K562 (cell line): ENCODE measurements around the gene ICAM2. TPM values are rescaled to one million over a fixed set of nuclear protein-coding genes. Genes with fewer than 3 reads are reported as not detected.
A peak's percentile ranks its signal among the peaks of the same experiment; 100 is the strongest.

Experiments
- C11orf30 ChIP-seq: fragments of 450-650 bp; IDR thresholded peaks from 2 replicates; pipeline ENCODE4 v1.6.1; 2016; ENCODE audit warnings: low read depth, mild to moderate bottlenecking
- CBFA2T3 ChIP-seq: fragments of 450-650 bp; IDR thresholded peaks from 2 replicates; pipeline ENCODE4 v1.6.1; 2017
- HDAC1 ChIP-seq, 2 experiments: fragments of 450-650 bp; IDR thresholded peaks; 2 replicates each; pipeline ENCODE4 v1.6.1; 2016 to 2017; ENCODE audit warnings: inconsistent platforms in 1 of 2, mild to moderate bottlenecking in 1 of 2, moderate library complexity in 1 of 2
- L3MBTL2 ChIP-seq: fragments of 450-650 bp; IDR thresholded peaks from 2 replicates; pipeline ENCODE4 v1.6.1; 2016; ENCODE audit warnings: mild to moderate bottlenecking, moderate library complexity
- MAFG ChIP-seq: fragments of 450-650 bp; conservative IDR thresholded peaks from 2 replicates; pipeline ENCODE4 v1.6.1; 2016; ENCODE audit warnings: missing genetic modification characterization, missing compliant biosample characterization
- MLLT1 ChIP-seq, 2 experiments: fragments of 450-650 bp; IDR thresholded peaks; 2 replicates each; pipeline ENCODE4 v1.6.1; 2016
- MTA1 ChIP-seq: fragments of 450-650 bp; IDR thresholded peaks from 2 replicates; pipeline ENCODE4 v1.6.1; 2017; ENCODE audit warnings: borderline replicate concordance
- NCOR1 ChIP-seq: fragments of 450-650 bp; IDR thresholded peaks from 2 replicates; pipeline ENCODE4 v1.6.1; 2016; ENCODE audit warnings: mild to moderate bottlenecking, moderate library complexity
- NEUROD1 ChIP-seq: fragments of 150-350 bp; IDR thresholded peaks from 2 replicates; pipeline ENCODE4 v1.6.1; 2014; ENCODE audit warnings: borderline replicate concordance, low read length, low read depth; ENCODE audit not compliant: partially characterized antibody
- SMARCE1 ChIP-seq: fragments of 450-650 bp; IDR thresholded peaks from 2 replicates; pipeline ENCODE4 v1.7.1; 2016; ENCODE audit warnings: mild to moderate bottlenecking
- YBX1 ChIP-seq: fragments of 450-650 bp; IDR thresholded peaks from 2 replicates; pipeline ENCODE4 v1.7.1; 2016; ENCODE audit warnings: mild to moderate bottlenecking
- ZFX ChIP-seq: sonication (generic); formaldehyde crosslinking; IDR thresholded peaks from 2 replicates; pipeline ENCODE4 v1.8.0; 2022; ENCODE audit warnings: mild to moderate bottlenecking, missing genetic modification reagents, moderate library complexity
- ZNF41 ChIP-seq: fragments of 250-450 bp; sonication (Bioruptor Pico); conservative IDR thresholded peaks from 2 replicates; pipeline ENCODE4 v1.4.0; 2020; ENCODE audit warnings: mild to moderate bottlenecking
- ZNF584 ChIP-seq: fragments of 200-800 bp; sonication (Bioruptor generic); IDR thresholded peaks from 2 replicates; pipeline ENCODE4 v1.6.1; 2016; ENCODE audit warnings: low read depth, mild to moderate bottlenecking, missing genetic modification characterization, missing compliant biosample characterization
- polyA plus RNA-seq, 8 experiments: library from polyadenylated mRNA; depleted of rRNA in 4 of 8; stranded (reverse) in 5 of 8; unstranded in 3 of 8; fragments of >200 nt; fragmentation: Nextera tagmentation in 2 of 8; fragmentation: Illumina TruSeq in 1 of 8; extraction: Ambion mirVana in 2 of 8; extraction: Trizol in 1 of 8; gene quantifications; 2 replicates each; pipeline versions ENCODE4 v1.2.1 to v1.2.3, GENCODE V29; 2011 to 2014; ENCODE audit warnings: inconsistent platforms in 1 of 8, missing spikeins in 1 of 8
- total RNA-seq, 7 experiments: library from RNA; depleted of rRNA in 6 of 7; stranded (reverse); fragments of >200 nt in 6 of 7; fragmentation: Illumina TruSeq in 2 of 7; extraction: Trizol in 2 of 7; gene quantifications; 2 replicates each; pipeline versions ENCODE4 v1.2.1 to v1.2.3, GENCODE V29; 2011 to 2021; ENCODE audit warnings: low replicate concordance in 1 of 7
- TF ChIP-seq, protein P1 (sequence below): sonication (generic); formaldehyde crosslinking; IDR thresholded peaks from 2 replicates; pipeline ENCODE4 v1.8.0; 2023; ENCODE audit warnings: mild to moderate bottlenecking, missing genetic modification reagents
- TF ChIP-seq, protein P2 (sequence below), 2 experiments: IDR thresholded peaks in 1 of 2; conservative IDR thresholded peaks in 1 of 2; 2 replicates each; pipeline ENCODE4 v1.6.1; 2016; ENCODE audit warnings: low read depth in 2 of 2, mild to moderate bottlenecking in 1 of 2, missing compliant biosample characterization in 1 of 2, missing genetic modification characterization in 1 of 2, moderate library complexity in 1 of 2
- TF ChIP-seq, protein P3 (sequence below): fragments of 250-450 bp; sonication (Bioruptor Pico); IDR thresholded peaks from 2 replicates; pipeline ENCODE4 v1.4.0; 2020; ENCODE audit warnings: mild to moderate bottlenecking, moderate library complexity, borderline replicate concordance

ICAM2 gene
- total and polyA plus RNA-seq, 9 of the 15 experiments (the other 6 are each of a cell fraction or from before 2014, with no cell fraction given), result 37.9 to 89.4 (median 60.6) TPM

GRCh38 chr17:64024215-64024654 is 3.8 kb upstream of the ICAM2 start (continued):
- TF ChIP-seq L3MBTL2 (peak; percentile 69), MTA1 (peak; percentile 90), MAFG (tag) (peak; percentile 82), MLLT1 (IDR thresholded peaks at IDR 0.05) (0 out of 4 replicates have a peak, but pooled peaks of 1 of the 2 experiments have one; percentile 56), NCOR1 (peak; percentile 85), HDAC1 (IDR thresholded peaks at IDR 0.05) (peak in 1 of 2 experiments; percentile 48; a peak in 1 of 4 replicates), NEUROD1 (peak; percentile 60), SMARCE1 (peak; percentile 96), ZFX (CRISPR knock-in tag) (peak; percentile 54), ZNF41 (no peak), YBX1 (no peak), CBFA2T3 (peak; percentile 88), C11orf30 (peak; percentile 88), ZNF584 (CRISPR knock-in tag) (peak; percentile 64; the same call in 1 of the 2 replicates)
- TF ChIP-seq, protein P1, sequence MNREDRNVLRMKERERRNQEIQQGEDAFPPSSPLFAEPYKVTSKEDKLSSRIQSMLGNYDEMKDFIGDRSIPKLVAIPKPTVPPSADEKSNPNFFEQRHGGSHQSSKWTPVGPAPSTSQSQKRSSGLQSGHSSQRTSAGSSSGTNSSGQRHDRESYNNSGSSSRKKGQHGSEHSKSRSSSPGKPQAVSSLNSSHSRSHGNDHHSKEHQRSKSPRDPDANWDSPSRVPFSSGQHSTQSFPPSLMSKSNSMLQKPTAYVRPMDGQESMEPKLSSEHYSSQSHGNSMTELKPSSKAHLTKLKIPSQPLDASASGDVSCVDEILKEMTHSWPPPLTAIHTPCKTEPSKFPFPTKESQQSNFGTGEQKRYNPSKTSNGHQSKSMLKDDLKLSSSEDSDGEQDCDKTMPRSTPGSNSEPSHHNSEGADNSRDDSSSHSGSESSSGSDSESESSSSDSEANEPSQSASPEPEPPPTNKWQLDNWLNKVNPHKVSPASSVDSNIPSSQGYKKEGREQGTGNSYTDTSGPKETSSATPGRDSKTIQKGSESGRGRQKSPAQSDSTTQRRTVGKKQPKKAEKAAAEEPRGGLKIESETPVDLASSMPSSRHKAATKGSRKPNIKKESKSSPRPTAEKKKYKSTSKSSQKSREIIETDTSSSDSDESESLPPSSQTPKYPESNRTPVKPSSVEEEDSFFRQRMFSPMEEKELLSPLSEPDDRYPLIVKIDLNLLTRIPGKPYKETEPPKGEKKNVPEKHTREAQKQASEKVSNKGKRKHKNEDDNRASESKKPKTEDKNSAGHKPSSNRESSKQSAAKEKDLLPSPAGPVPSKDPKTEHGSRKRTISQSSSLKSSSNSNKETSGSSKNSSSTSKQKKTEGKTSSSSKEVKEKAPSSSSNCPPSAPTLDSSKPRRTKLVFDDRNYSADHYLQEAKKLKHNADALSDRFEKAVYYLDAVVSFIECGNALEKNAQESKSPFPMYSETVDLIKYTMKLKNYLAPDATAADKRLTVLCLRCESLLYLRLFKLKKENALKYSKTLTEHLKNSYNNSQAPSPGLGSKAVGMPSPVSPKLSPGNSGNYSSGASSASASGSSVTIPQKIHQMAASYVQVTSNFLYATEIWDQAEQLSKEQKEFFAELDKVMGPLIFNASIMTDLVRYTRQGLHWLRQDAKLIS (CRISPR knock-in tag), result 0 out of 2 replicates have a peak, but pooled peaks have one; percentile 80
- TF ChIP-seq, protein P2, sequence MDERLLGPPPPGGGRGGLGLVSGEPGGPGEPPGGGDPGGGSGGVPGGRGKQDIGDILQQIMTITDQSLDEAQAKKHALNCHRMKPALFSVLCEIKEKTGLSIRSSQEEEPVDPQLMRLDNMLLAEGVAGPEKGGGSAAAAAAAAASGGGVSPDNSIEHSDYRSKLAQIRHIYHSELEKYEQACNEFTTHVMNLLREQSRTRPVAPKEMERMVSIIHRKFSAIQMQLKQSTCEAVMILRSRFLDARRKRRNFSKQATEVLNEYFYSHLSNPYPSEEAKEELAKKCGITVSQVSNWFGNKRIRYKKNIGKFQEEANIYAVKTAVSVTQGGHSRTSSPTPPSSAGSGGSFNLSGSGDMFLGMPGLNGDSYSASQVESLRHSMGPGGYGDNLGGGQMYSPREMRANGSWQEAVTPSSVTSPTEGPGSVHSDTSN (CRISPR knock-in tag; IDR thresholded peaks at IDR 0.05; ENCODE audit: low read depth), result no peak
- TF ChIP-seq, protein P2 (tag; conservative IDR thresholded peaks at IDR 0.05; ENCODE audit: low read depth), result peak; percentile 63
- TF ChIP-seq, protein P3, sequence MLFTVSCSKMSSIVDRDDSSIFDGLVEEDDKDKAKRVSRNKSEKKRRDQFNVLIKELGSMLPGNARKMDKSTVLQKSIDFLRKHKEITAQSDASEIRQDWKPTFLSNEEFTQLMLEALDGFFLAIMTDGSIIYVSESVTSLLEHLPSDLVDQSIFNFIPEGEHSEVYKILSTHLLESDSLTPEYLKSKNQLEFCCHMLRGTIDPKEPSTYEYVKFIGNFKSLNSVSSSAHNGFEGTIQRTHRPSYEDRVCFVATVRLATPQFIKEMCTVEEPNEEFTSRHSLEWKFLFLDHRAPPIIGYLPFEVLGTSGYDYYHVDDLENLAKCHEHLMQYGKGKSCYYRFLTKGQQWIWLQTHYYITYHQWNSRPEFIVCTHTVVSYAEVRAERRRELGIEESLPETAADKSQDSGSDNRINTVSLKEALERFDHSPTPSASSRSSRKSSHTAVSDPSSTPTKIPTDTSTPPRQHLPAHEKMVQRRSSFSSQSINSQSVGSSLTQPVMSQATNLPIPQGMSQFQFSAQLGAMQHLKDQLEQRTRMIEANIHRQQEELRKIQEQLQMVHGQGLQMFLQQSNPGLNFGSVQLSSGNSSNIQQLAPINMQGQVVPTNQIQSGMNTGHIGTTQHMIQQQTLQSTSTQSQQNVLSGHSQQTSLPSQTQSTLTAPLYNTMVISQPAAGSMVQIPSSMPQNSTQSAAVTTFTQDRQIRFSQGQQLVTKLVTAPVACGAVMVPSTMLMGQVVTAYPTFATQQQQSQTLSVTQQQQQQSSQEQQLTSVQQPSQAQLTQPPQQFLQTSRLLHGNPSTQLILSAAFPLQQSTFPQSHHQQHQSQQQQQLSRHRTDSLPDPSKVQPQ (CRISPR knock-in tag), result no peak
